ENCODE data around the gene CLASP1. TPM values are rescaled to one million over a fixed set of nuclear protein-coding genes. Genes with fewer than 3 reads are reported as not detected.
"Not testable (repeated sequence)": the region's sequence is repeated elsewhere in the genome, so short reads cannot be mapped to it uniquely, and the experiment has no call there.

Gene CLASP1
- total RNA-seq, 1 donor = 46.0 TPM

GRCh38 chr2:121558329-121558728 is 90.9 kb downstream of the CLASP1 start:
- Histone ChIP-seq H3K79me2 (ENCODE audit: insufficient read depth, low read length) (peaks cover 47% of the 10 kb centered on the region), H3K27me3 (ENCODE audit: insufficient read depth, low read length) (no peaks in the 10 kb centered on the region), H3K4me3 (ENCODE audit: insufficient read depth, low read length) (no peak overlapping the region), H4K20me1 (ENCODE audit: insufficient read depth, low read length) (peaks cover 40% of the 10 kb centered on the region), H3K27ac (ENCODE audit: low read depth, low read length) (no peak overlapping the region), H3K4me1 (ENCODE audit: insufficient read depth, low read length) (peaks cover 10% of the 10 kb centered on the region), H2AFZ (ENCODE audit: low read length) (no peak overlapping the region), H3K9me3 (ENCODE audit: low read depth, low read length) (no peaks in the 10 kb centered on the region), H3K4me2 (ENCODE audit: insufficient read depth, low read length) (no peak overlapping the region), H3K36me3 (ENCODE audit: insufficient read depth, low read length) (no peaks in the 10 kb centered on the region)
- TF ChIP-seq CTCF (IDR thresholded peaks at IDR 0.05; ENCODE audit: extremely low read depth, low read depth, low read length) = no peak
- DNase-seq (ENCODE audit: insufficient read length, low spot score, missing footprints) = no peak

GRCh38 chr2:121555008-121555407 is 94.3 kb downstream of the CLASP1 start:
- peaks cover 58% of the 10 kb centered on the region for H3K79me2 ChIP-seq (ENCODE audit: insufficient read depth, low read length)
- no peak overlapping the region for H3K27ac ChIP-seq (ENCODE audit: low read depth, low read length)
- TF ChIP-seq CTCF (IDR thresholded peaks at IDR 0.05; ENCODE audit: extremely low read depth, low read depth, low read length) = no peak
- no peak for DNase-seq (ENCODE audit: insufficient read length, low spot score, missing footprints)
- H3K4me1 ChIP-seq (ENCODE audit: insufficient read depth, low read length) = no peaks in the 10 kb centered on the region
- no peak overlapping the region for H2AFZ ChIP-seq (ENCODE audit: low read length)
- no peak overlapping the region for H3K4me2 ChIP-seq (ENCODE audit: insufficient read depth, low read length)
- no peak overlapping the region for H3K4me3 ChIP-seq (ENCODE audit: insufficient read depth, low read length)
- no peaks in the 10 kb centered on the region for H3K36me3 ChIP-seq (ENCODE audit: insufficient read depth, low read length)
- no peaks in the 10 kb centered on the region for H3K27me3 ChIP-seq (ENCODE audit: insufficient read depth, low read length)
- H4K20me1 ChIP-seq (ENCODE audit: insufficient read depth, low read length) = peaks cover 34% of the 10 kb centered on the region
- H3K9me3 ChIP-seq (ENCODE audit: low read depth, low read length) = no peaks in the 10 kb centered on the region

GRCh38 chr2:121552477-121553180 is 96.6 kb downstream of the CLASP1 start:
- H3K4me1 ChIP-seq (ENCODE audit: insufficient read depth, low read length); H2AFZ ChIP-seq (ENCODE audit: low read length); H3K4me2 ChIP-seq (ENCODE audit: insufficient read depth, low read length); H3K9me3 ChIP-seq (ENCODE audit: low read depth, low read length); H3K27me3 ChIP-seq (ENCODE audit: insufficient read depth, low read length); H3K27ac ChIP-seq (ENCODE audit: low read depth, low read length); DNase-seq (ENCODE audit: insufficient read length, low spot score, missing footprints); H3K36me3 ChIP-seq (ENCODE audit: insufficient read depth, low read length); H3K4me3 ChIP-seq (ENCODE audit: insufficient read depth, low read length): not testable (repeated sequence)
- H3K79me2 ChIP-seq (ENCODE audit: insufficient read depth, low read length) = peaks cover 64% of the 10 kb centered on the region
- peaks cover 38% of the 10 kb centered on the region for H4K20me1 ChIP-seq (ENCODE audit: insufficient read depth, low read length)

GRCh38 chr2:121550669-121551068 is 98.6 kb downstream of the CLASP1 start:
- no peaks in the 10 kb centered on the region for H3K4me1 ChIP-seq (ENCODE audit: insufficient read depth, low read length)
- peaks cover 42% of the 10 kb centered on the region for H4K20me1 ChIP-seq (ENCODE audit: insufficient read depth, low read length)
- H3K36me3 ChIP-seq (ENCODE audit: insufficient read depth, low read length) = no peaks in the 10 kb centered on the region
- H3K27ac ChIP-seq (ENCODE audit: low read depth, low read length) = no peak overlapping the region
- H2AFZ ChIP-seq (ENCODE audit: low read length) = no peak overlapping the region
- no peaks in the 10 kb centered on the region for H3K9me3 ChIP-seq (ENCODE audit: low read depth, low read length)
- peaks cover 70% of the 10 kb centered on the region for H3K79me2 ChIP-seq (ENCODE audit: insufficient read depth, low read length)
- DNase-seq (ENCODE audit: insufficient read length, low spot score, missing footprints) = no peak
- TF ChIP-seq CTCF (IDR thresholded peaks at IDR 0.05; ENCODE audit: extremely low read depth, low read depth, low read length) = no peak
- H3K4me3 ChIP-seq (ENCODE audit: insufficient read depth, low read length) = no peak overlapping the region
- no peak overlapping the region for H3K4me2 ChIP-seq (ENCODE audit: insufficient read depth, low read length)
- H3K27me3 ChIP-seq (ENCODE audit: insufficient read depth, low read length) = no peaks in the 10 kb centered on the region

Measured in osteoblast (primary cell).